H1 (cell line): ENCODE measurements around the gene MAPKAP1.

ENCODE experiments used
- POLR2AphosphoS5 ChIP-seq: IDR thresholded peaks from 2 replicates; pipeline ENCODE4 v1.6.1; 2011; ENCODE audit warnings: low read depth, low read length
- SIRT6 ChIP-seq: IDR thresholded peaks from one replicate; pipeline ENCODE4 v1.7.1; 2012; ENCODE audit warnings: low read length, inconsistent platforms

GRCh38 chr9:125527471-125528002, 179.5 kb downstream of the MAPKAP1 start:
- TF ChIP-seq SIRT6 = no peak
- no peak for TF ChIP-seq POLR2AphosphoS5
